Smooth muscle cell (in vitro differentiated cells): Measurements from ENCODE around the gene SLC18A2. TPM values are rescaled to one million over a fixed set of nuclear protein-coding genes. Genes with fewer than 3 reads are reported as not detected.

Source experiments
- DNase-seq: peaks from one replicate; lab custom pipeline; 2025; ENCODE audit not compliant: unreplicated experiment; lab: John Stamatoyannopoulos, UW
- H2AFZ ChIP-seq: fragments of 200-600 bp; sonication (generic); 2 replicates; pipeline ENCODE4 v1.6.0; 2016; ENCODE audit warnings: antibody characterized with exemption, low read depth, mild to moderate bottlenecking
- H3F3A ChIP-seq: fragments of 200-600 bp; sonication (generic); 2 replicates; pipeline ENCODE4 v1.6.0; 2017; ENCODE audit warnings: antibody characterized with exemption, low read depth
- H3K27ac ChIP-seq: fragments of 200-600 bp; sonication (generic); 2 replicates; pipeline ENCODE4 v1.5.1; 2016; ENCODE audit warnings: low read depth, mild to moderate bottlenecking
- H3K27me3 ChIP-seq: fragments of 200-600 bp; sonication (generic); 2 replicates; pipeline ENCODE4 v1.6.1; 2016; ENCODE audit warnings: low read depth, mild to moderate bottlenecking
- H3K36me3 ChIP-seq: fragments of 200-600 bp; sonication (generic); 2 replicates; pipeline ENCODE4 v1.5.1; 2016; ENCODE audit warnings: low read depth
- H3K4me1 ChIP-seq: fragments of 200-600 bp; sonication (generic); 2 replicates; pipeline ENCODE4 v1.5.1; 2016; ENCODE audit warnings: low read depth
- H3K4me2 ChIP-seq: fragments of 200-600 bp; sonication (generic); 2 replicates; pipeline ENCODE4 v1.6.0; 2016; ENCODE audit warnings: mild to moderate bottlenecking
- H3K4me3 ChIP-seq: fragments of 200-600 bp; sonication (generic); 2 replicates; pipeline ENCODE4 v1.5.1; 2016; ENCODE audit warnings: mild to moderate bottlenecking
- H3K79me2 ChIP-seq: fragments of 200-600 bp; sonication (generic); 2 replicates; pipeline ENCODE4 v1.6.0; 2016; ENCODE audit warnings: low read depth, mild to moderate bottlenecking
- H3K9ac ChIP-seq: fragments of 200-600 bp; sonication (generic); 2 replicates; pipeline ENCODE4 v1.6.0; 2016; ENCODE audit warnings: low read depth
- H3K9me3 ChIP-seq: fragments of 200-600 bp; sonication (generic); replicated peaks from 2 replicates; pipeline ENCODE4 v1.5.1; 2016; ENCODE audit warnings: low read depth
- H4K20me1 ChIP-seq: fragments of 200-600 bp; sonication (generic); 2 replicates; pipeline ENCODE4 v1.6.0; 2016; ENCODE audit warnings: low read depth
- WGBS: methylation state at CpG from one replicate; pipeline ENCODE4 v1.1.7; 2016; ENCODE audit warnings: low lambda C conversion rate; 5-methylcytosine and 5-hydroxymethylcytosine counted together
- polyA plus RNA-seq: library from polyadenylated mRNA; unstranded; fragments of >200 nt; fragmentation: Nextera tagmentation; extraction: Ambion mirVana; gene quantifications from 2 replicates; pipeline ENCODE4 v1.2.1, GENCODE V29; 2016
- total RNA-seq: library from RNA; depleted of rRNA; stranded (reverse); fragments of >200 nt; gene quantifications from 2 replicates; pipeline ENCODE4 v1.2.3, GENCODE V29; 2014
- TF ChIP-seq, protein P1 (sequence below): fragments of 200-600 bp; sonication (generic); IDR thresholded peaks from 2 replicates; pipeline ENCODE4 v1.5.1; 2017; ENCODE audit warnings: borderline replicate concordance, mild to moderate bottlenecking, antibody characterized with exemption; ENCODE audit not compliant: insufficient read depth, poor library complexity, severe bottlenecking

Gene SLC18A2
- total and polyA plus RNA-seq, 2 experiments from 2014 or later: 0.09 to 0.18 TPM

DNA sequence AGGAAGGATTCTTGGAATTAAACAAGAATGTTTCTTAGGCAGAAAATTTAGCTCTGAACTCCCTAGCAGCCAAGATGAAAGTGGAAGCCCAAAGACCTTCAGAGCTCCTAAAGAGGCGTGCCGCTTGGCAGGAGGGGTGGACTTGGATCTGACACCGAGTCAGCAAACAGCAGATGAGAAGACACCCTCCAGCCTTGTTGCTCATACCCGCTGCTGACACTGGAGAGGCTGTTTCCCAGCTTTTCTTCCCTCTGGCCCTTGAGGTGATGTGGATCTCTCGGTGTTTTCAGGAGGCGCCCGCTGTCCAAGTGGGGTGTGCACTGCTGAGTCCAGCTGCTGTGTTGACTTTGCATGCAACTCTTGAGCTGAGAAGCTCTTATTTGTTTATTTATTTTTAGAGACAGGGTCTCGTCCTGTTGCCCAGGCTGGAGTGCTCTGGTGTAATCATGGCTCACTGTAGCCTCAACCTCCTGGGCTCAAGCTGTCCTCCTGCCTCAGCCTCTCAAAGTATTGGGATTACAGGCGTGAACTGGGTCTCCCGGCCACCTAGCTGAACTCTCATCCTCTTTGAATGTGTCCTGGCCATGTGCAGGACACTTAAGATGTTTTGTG, 21.5 kb downstream of the SLC18A2 start:
- Histone ChIP-seq H3F3A (no peaks in the 10 kb centered on the region), H3K27ac (no peak overlapping the region), H4K20me1 (no peaks in the 10 kb centered on the region), H2AFZ (no peak overlapping the region), H3K79me2 (no peaks in the 10 kb centered on the region), H3K9ac (no peak overlapping the region), H3K4me3 (no peak overlapping the region), H3K4me1 (peaks cover 9% of the 10 kb centered on the region), H3K36me3 (no peaks in the 10 kb centered on the region), H3K4me2 (no peak overlapping the region), H3K27me3 (peaks cover 18% of the 10 kb centered on the region), H3K9me3 (no peaks in the 10 kb centered on the region)
- TF ChIP-seq, protein P1, sequence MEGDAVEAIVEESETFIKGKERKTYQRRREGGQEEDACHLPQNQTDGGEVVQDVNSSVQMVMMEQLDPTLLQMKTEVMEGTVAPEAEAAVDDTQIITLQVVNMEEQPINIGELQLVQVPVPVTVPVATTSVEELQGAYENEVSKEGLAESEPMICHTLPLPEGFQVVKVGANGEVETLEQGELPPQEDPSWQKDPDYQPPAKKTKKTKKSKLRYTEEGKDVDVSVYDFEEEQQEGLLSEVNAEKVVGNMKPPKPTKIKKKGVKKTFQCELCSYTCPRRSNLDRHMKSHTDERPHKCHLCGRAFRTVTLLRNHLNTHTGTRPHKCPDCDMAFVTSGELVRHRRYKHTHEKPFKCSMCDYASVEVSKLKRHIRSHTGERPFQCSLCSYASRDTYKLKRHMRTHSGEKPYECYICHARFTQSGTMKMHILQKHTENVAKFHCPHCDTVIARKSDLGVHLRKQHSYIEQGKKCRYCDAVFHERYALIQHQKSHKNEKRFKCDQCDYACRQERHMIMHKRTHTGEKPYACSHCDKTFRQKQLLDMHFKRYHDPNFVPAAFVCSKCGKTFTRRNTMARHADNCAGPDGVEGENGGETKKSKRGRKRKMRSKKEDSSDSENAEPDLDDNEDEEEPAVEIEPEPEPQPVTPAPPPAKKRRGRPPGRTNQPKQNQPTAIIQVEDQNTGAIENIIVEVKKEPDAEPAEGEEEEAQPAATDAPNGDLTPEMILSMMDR: no peak
- WGBS: 86% methylated on average over 10 of the region's 10 CpGs
- no peak for DNase-seq

DNA sequence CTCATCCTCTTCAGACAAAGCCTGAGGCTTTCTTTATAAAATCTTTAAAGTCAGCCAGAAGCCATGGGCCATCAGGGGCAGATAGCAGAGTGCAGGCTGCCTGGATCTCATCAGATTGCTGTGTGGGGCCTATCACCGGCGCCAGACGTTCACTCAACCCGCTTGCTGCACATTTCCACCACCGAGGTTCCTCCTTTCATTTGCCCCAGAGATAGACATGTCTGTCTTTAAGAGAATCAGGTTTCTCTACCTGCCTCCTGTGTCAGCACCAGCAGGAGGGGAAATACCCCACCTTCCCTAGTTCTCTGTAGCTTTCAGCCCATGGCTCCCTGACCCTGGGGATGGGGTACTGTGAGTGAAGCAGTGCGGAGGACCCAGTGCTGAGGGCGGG, 22.0 kb downstream of the SLC18A2 start:
- H3K4me2 ChIP-seq: no peak overlapping the region
- H3K79me2 ChIP-seq: no peaks in the 10 kb centered on the region
- no peak for DNase-seq
- TF ChIP-seq, protein P1: no peak
- WGBS: 64% methylated on average over 7 of the region's 7 CpGs
- H3K27me3 ChIP-seq: peaks cover 18% of the 10 kb centered on the region
- no peaks in the 10 kb centered on the region for H3K36me3 ChIP-seq
- H2AFZ ChIP-seq: no peak overlapping the region
- no peak overlapping the region for H3K4me3 ChIP-seq
- H3K27ac ChIP-seq: no peak overlapping the region
- H3K4me1 ChIP-seq: peaks cover 9% of the 10 kb centered on the region
- H3F3A ChIP-seq: no peaks in the 10 kb centered on the region
- H3K9me3 ChIP-seq: no peaks in the 10 kb centered on the region
- H3K9ac ChIP-seq: no peak overlapping the region
- H4K20me1 ChIP-seq: no peaks in the 10 kb centered on the region

DNA sequence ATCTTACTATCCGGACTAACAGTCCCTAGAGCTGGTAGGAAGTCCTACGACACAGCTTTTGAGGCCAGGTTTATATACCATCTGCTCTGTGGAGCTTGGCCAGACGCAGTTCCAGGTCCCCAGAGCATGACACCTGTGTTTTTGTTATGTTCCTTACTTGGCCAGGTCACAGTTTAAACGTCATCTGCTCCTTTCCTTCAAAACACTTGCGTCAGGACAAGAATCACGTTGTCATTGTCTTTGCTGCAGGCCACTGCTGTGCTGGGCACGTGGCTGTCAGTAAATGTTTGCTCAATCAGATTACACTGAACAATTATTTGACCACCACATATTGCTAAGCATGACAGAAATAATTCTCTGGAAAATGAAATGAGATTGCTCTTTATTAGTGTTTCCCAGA, 23.9 kb downstream of the SLC18A2 start:
- Histone ChIP-seq H3K27ac (no peak overlapping the region), H3K9me3 (no peaks in the 10 kb centered on the region), H3K4me2 (no peak overlapping the region), H3K79me2 (no peaks in the 10 kb centered on the region), H3K4me3 (no peak overlapping the region), H3K9ac (no peak overlapping the region), H3K4me1 (peaks cover 9% of the 10 kb centered on the region), H3K36me3 (no peaks in the 10 kb centered on the region), H2AFZ (no peak overlapping the region), H3F3A (no peaks in the 10 kb centered on the region), H3K27me3 (peaks cover 7% of the 10 kb centered on the region), H4K20me1 (no peaks in the 10 kb centered on the region)
- 85% methylated on average over 7 of the region's 7 CpGs for WGBS
- DNase-seq: no peak
- TF ChIP-seq, protein P1: no peak

DNA sequence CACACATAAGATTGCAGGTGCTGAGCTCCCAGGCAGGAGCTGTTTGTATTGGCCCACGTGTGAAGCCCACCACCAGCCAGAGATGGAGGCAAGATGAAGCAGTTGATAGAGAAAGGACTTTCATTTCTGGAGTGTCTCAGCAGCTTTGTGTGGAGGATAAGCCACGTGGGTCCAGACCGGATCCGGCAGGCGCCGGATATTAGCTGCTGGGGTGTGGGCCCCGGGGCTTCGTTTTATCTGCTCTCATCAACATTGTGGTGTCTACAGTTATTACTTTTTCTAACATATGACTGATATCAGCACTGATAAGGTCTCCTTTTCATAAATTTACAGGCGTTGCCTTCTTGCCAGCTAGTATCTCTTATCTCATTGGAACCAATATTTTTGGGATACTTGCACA, 25.5 kb downstream of the SLC18A2 start:
- no peaks in the 10 kb centered on the region for H3K9me3 ChIP-seq
- no peak overlapping the region for H3K9ac ChIP-seq
- no peak overlapping the region for H3K4me2 ChIP-seq
- H3K27me3 ChIP-seq: no peaks in the 10 kb centered on the region
- no peaks in the 10 kb centered on the region for H3K4me1 ChIP-seq
- H3F3A ChIP-seq: no peaks in the 10 kb centered on the region
- no peak overlapping the region for H3K4me3 ChIP-seq
- H3K27ac ChIP-seq: no peak overlapping the region
- no peak for DNase-seq
- WGBS: 90% methylated on average over 9 of the region's 9 CpGs
- TF ChIP-seq, protein P1: no peak
- no peak overlapping the region for H2AFZ ChIP-seq
- H3K36me3 ChIP-seq: no peaks in the 10 kb centered on the region
- no peaks in the 10 kb centered on the region for H4K20me1 ChIP-seq
- no peaks in the 10 kb centered on the region for H3K79me2 ChIP-seq
